Astrocyte of the spinal cord (primary cell): ENCODE data around the gene DYDC2.

ENCODE experiments used
- DNase-seq: peaks from one replicate; pipeline ENCODE4 v3.0.0; 2011; ENCODE audit warnings: low read depth, low spot score
- H3K4me3 ChIP-seq: 2 replicates; pipeline ENCODE4 v1.5.1; 2011; ENCODE audit warnings: low read depth, mild to moderate bottlenecking, low read length, moderate library complexity
- in situ Hi-C: cut with HindIII; loops from 2 replicates; pipeline ENCODE4 v1.10.0; 2017; ENCODE audit warnings: low sequenced_read_pairs
- TF ChIP-seq, protein P1 (sequence below): IDR thresholded peaks from 2 replicates; pipeline ENCODE4 v1.5.1; 2012; ENCODE audit warnings: low read depth, mild to moderate bottlenecking, low read length, inconsistent platforms

DYDC2 gene

GRCh38 chr10:80356563-80356988, at the start of gene DYDC2, which contains the start of gene DYDC1:
TSS of gene DYDC2 (plus strand) at chr10:80356781. CDS start at chr10:80362444, 5,663 bp downstream.
TSS of gene DYDC1 (minus strand) at chr10:80356755. CDS start at chr10:80352601, 4,154 bp downstream.
- DNase-seq, result no peak
- peak within 1 kb of the TSS; percentile 17 for H3K4me3 ChIP-seq
- TF ChIP-seq, protein P1, sequence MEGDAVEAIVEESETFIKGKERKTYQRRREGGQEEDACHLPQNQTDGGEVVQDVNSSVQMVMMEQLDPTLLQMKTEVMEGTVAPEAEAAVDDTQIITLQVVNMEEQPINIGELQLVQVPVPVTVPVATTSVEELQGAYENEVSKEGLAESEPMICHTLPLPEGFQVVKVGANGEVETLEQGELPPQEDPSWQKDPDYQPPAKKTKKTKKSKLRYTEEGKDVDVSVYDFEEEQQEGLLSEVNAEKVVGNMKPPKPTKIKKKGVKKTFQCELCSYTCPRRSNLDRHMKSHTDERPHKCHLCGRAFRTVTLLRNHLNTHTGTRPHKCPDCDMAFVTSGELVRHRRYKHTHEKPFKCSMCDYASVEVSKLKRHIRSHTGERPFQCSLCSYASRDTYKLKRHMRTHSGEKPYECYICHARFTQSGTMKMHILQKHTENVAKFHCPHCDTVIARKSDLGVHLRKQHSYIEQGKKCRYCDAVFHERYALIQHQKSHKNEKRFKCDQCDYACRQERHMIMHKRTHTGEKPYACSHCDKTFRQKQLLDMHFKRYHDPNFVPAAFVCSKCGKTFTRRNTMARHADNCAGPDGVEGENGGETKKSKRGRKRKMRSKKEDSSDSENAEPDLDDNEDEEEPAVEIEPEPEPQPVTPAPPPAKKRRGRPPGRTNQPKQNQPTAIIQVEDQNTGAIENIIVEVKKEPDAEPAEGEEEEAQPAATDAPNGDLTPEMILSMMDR, result no peak
- in situ Hi-C loops, result no loop called here

- H3K4me3 ChIP-seq, result no peak overlapping the region
- no peak for DNase-seq
- TF ChIP-seq, protein P1, result no peak
- in situ Hi-C loops, result no loop called here
Observed at GRCh38 chr10:80313523-80313922, 43.1 kb upstream of the DYDC2 start.

- no peak overlapping the region for H3K4me3 ChIP-seq
- TF ChIP-seq, protein P1, result no peak
- in situ Hi-C loops, result no loop called here
- no peak for DNase-seq
Observed at GRCh38 chr10:80315391-80315790, 41.2 kb upstream of the DYDC2 start.

GRCh38 chr10:80318742-80319141, 37.8 kb upstream of the DYDC2 start:
- no peak overlapping the region for H3K4me3 ChIP-seq
- in situ Hi-C loops, result no loop called here
- no peak for DNase-seq
- TF ChIP-seq, protein P1, result no peak

- no peak overlapping the region for H3K4me3 ChIP-seq
- TF ChIP-seq, protein P1, result no peak
- in situ Hi-C loops, result no loop called here
- DNase-seq, result no peak
Observed at GRCh38 chr10:80319318-80319717, 37.3 kb upstream of the DYDC2 start.

- DNase-seq, result no peak
- TF ChIP-seq, protein P1, result no peak
- in situ Hi-C loops, result no loop called here
- no peak overlapping the region for H3K4me3 ChIP-seq
Observed at GRCh38 chr10:80319725-80320290, 36.8 kb upstream of the DYDC2 start.

DNA sequence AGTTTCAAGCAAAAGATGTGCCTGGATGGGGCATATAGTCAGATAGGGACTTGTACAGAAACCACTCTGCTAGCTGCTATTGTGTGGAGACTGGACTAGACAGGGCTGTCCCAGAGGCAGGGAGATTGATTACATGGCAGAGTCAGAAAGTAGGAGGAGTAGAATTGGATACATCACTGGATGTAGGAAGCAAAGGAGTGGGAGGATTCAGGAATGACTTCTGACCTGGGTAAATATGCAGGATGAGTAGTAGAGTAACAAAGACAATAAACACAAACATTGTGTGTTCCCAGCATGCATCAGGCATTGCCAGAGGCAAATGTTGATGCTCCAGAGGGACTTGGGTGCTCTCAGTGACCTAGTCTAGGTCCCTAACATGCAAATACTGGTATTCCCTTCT, 36.2 kb upstream of the DYDC2 start:
- TF ChIP-seq, protein P1, result no peak
- no peak overlapping the region for H3K4me3 ChIP-seq
- DNase-seq, result no peak
- in situ Hi-C loops, result no loop called here
